B cell (primary cell): Measurements from ENCODE around the gene SLC25A34. TPM values are rescaled to one million over a fixed set of nuclear protein-coding genes. Genes with fewer than 3 reads are reported as not detected.

Experiments used
- ATAC-seq: fragments of 200-7000 bp; cut with Tn5 transposase; one replicate; pipeline ENCODE4 v1.10.0; 2021; ENCODE audit warnings: low read depth, mild to moderate bottlenecking, moderate number of reproducible peaks, moderate library complexity
- CTCF ChIA-PET: fragments of 350-600 bp; sonication (Branson Sonifier 250); formaldehyde crosslinking; loops from one replicate; lab custom pipeline; 2021; ENCODE audit warnings: antibody characterized with exemption, inconsistent platforms; lab: Charles Lee
- POLR2A ChIA-PET: fragments of 350-600 bp; sonication (Branson Sonifier 250); formaldehyde crosslinking; loops from one replicate; lab custom pipeline; 2021; ENCODE audit warnings: antibody characterized with exemption; lab: Charles Lee
- DNase-seq: peaks from one replicate; pipeline ENCODE4 v3.0.0; 2013
- H2AFZ ChIP-seq: 2 replicates; pipeline ENCODE4 v1.6.1; 2012; ENCODE audit warnings: mild to moderate bottlenecking, low read depth, low read length; ENCODE audit not compliant: insufficient read depth, poor library complexity, severe bottlenecking
- H3K27ac ChIP-seq, 2 donors: 1 replicate in 1 of 2; 2 replicates in 1 of 2; pipeline ENCODE4 v1.5.1; 2012 to 2013; ENCODE audit warnings: low read length in 2 of 2, mild to moderate bottlenecking in 2 of 2, moderate library complexity in 1 of 2
- H3K27me3 ChIP-seq, 4 experiments: fragments of 200-600 bp in 1 of 4; sonication (generic) in 1 of 4; replicated peaks in 1 of 4; 1 replicate in 2 of 4; 2 replicates in 2 of 4; pipeline versions ENCODE4 v1.6.1 to v1.7.0; 2013 to 2016; ENCODE audit warnings: low read length in 3 of 4, mild to moderate bottlenecking in 2 of 4, mixed read lengths in 1 of 4, moderate library complexity in 1 of 4; ENCODE audit not compliant: insufficient read depth in 4 of 4, control insufficient read depth in 3 of 4; ENCODE audit errors: control extremely low read depth in 1 of 4
- H3K36me3 ChIP-seq, 2 experiments: replicated peaks in 1 of 2; 1 replicate in 1 of 2; 2 replicates in 1 of 2; pipeline versions ENCODE4 v1.6.1 to v1.7.1; 2013; ENCODE audit warnings: low read length in 1 of 2; ENCODE audit not compliant: insufficient read depth in 2 of 2, control insufficient read depth in 1 of 2; ENCODE audit errors: control extremely low read depth in 1 of 2, extremely low read depth in 1 of 2
- H3K4me1 ChIP-seq, 2 donors: fragments of 200-600 bp in 1 of 2; sonication (generic) in 1 of 2; 1 replicate in 1 of 2; 2 replicates in 1 of 2; pipeline versions ENCODE4 v1.5.1 to v1.6.1; 2013 to 2017; ENCODE audit warnings: low read length in 2 of 2; ENCODE audit not compliant: control insufficient read depth in 2 of 2, insufficient read depth in 2 of 2
- H3K4me2 ChIP-seq: replicated peaks from 2 replicates; pipeline ENCODE3; 2012; ENCODE audit warnings: mild to moderate bottlenecking, low read depth, low read length; ENCODE audit not compliant: poor library complexity, severe bottlenecking
- H3K4me3 ChIP-seq, 5 experiments: fragments of 200-600 bp in 1 of 5; sonication (generic) in 1 of 5; 1 replicate in 3 of 5; 2 replicates in 2 of 5; pipeline versions ENCODE4 v1.5.1 to v1.7.0; 2011 to 2016; ENCODE audit warnings: low read length in 4 of 5, mild to moderate bottlenecking in 4 of 5, low read depth in 2 of 5, control low read depth in 1 of 5, moderate library complexity in 1 of 5; ENCODE audit not compliant: insufficient read depth in 1 of 5; ENCODE audit errors: control extremely low read depth in 1 of 5, extremely low read depth in 1 of 5
- H3K79me2 ChIP-seq: fragments of 200-600 bp; sonication (generic); one replicate; pipeline ENCODE4 v1.6.0; 2016; ENCODE audit warnings: low read length; ENCODE audit not compliant: control insufficient read depth, insufficient read depth
- H3K9ac ChIP-seq: fragments of 200-600 bp; sonication (generic); 2 replicates; pipeline ENCODE4 v1.6.1; 2017; ENCODE audit warnings: mild to moderate bottlenecking, low read length, moderate library complexity
- H3K9me3 ChIP-seq, 3 donors: one replicate each; pipeline versions ENCODE4 v1.6.1 to v1.7.1; 2013; ENCODE audit warnings: low read length in 2 of 3; ENCODE audit not compliant: control insufficient read depth in 2 of 3, insufficient read depth in 1 of 3; ENCODE audit errors: control extremely low read depth in 1 of 3
- H4K20me1 ChIP-seq: 2 replicates; pipeline ENCODE4 v1.6.0; 2012; ENCODE audit warnings: mild to moderate bottlenecking, low read length; ENCODE audit not compliant: insufficient read depth, control insufficient read depth, poor library complexity, severe bottlenecking
- H3K27ac Mint-ChIP-seq: one replicate; pipeline ENCODE4 v1.8.0; 2021; ENCODE audit warnings: mixed read lengths
- H3K27me3 Mint-ChIP-seq: one replicate; pipeline ENCODE4 v1.8.0; 2021; ENCODE audit warnings: mixed read lengths
- H3K4me1 Mint-ChIP-seq: one replicate; pipeline ENCODE4 v1.8.0; 2021; ENCODE audit warnings: mixed read lengths
- H3K4me3 Mint-ChIP-seq: one replicate; pipeline ENCODE4 v1.8.0; 2021; ENCODE audit warnings: mixed read lengths
- H3K9me3 Mint-ChIP-seq: one replicate; pipeline ENCODE4 v1.8.0; 2022; ENCODE audit warnings: mixed read lengths; ENCODE audit not compliant: insufficient read depth
- CTCF ChIP-seq: fragments of 200-600 bp; IDR thresholded peaks from one replicate; pipeline ENCODE4 v1.8.0; 2022; ENCODE audit warnings: antibody characterized with exemption, mild to moderate bottlenecking
- EZH2 ChIP-seq: IDR thresholded peaks from 2 replicates; pipeline ENCODE4 v1.6.1; 2012; ENCODE audit warnings: borderline replicate concordance, low read depth, mild to moderate bottlenecking, moderate library complexity, low read length; ENCODE audit not compliant: insufficient read depth, poor library complexity, severe bottlenecking
- WGBS: methylation state at CpG from one replicate; pipeline ENCODE4 v1.1.5; 2013; ENCODE audit warnings: missing lambda C conversion rate; ENCODE audit not compliant: insufficient coverage; 5-methylcytosine and 5-hydroxymethylcytosine counted together
- intact Hi-C: fragments of 100-400 bp; cut with micrococcal nuclease; formaldehyde crosslinking; loops from one replicate; pipeline ENCODE4 v1.10.0; 2022
- polyA plus RNA-seq: library from polyadenylated mRNA; depleted of rRNA; stranded (reverse); fragments of >200 nt; gene quantifications from 2 replicates; pipeline ENCODE4 v1.2.3, GENCODE V29; 2012
- total RNA-seq, 2 donors: library from RNA; stranded (reverse); fragments of 120-200 nt in 1 of 2; gene quantifications; 1 replicate in 1 of 2; 2 replicates in 1 of 2; pipeline versions ENCODE4 v1.2.3 to v1.2.4, GENCODE V29; 2013 to 2022

SLC25A34 gene
- total and polyA plus RNA-seq, 2 donors (not counting 1 experiment from before 2014, with no cell fraction given): 4.6 to 5.4 TPM

GRCh38 chr1:15722836-15723532, 13.1 kb upstream of the SLC25A34 start:
- peak overlapping the region; percentile 67 for H3K27ac Mint-ChIP-seq
- Histone ChIP-seq H3K36me3 (peaks cover 0 to 80% of the 10 kb centered on the region in 2 experiments), H3K4me2 (no peak overlapping the region), H4K20me1 (peaks cover 11% of the 10 kb centered on the region), H3K4me3 (no peak overlapping the region), H3K27me3 (no peaks in the 10 kb centered on the region), H3K9me3 (no peaks in the 10 kb centered on the region), H3K9ac (no peak overlapping the region), H3K79me2 (peaks cover 4% of the 10 kb centered on the region), H2AFZ (no peak overlapping the region), H3K27ac (no peak overlapping the region), H3K4me1 (no peaks in the 10 kb centered on the region)
- TF ChIP-seq EZH2: no peak
- no peak for TF ChIP-seq CTCF
- no peaks in the 10 kb centered on the region for H3K4me1 Mint-ChIP-seq
- H3K27me3 Mint-ChIP-seq: no peaks in the 10 kb centered on the region
- intact Hi-C loops: no loop called here
- no peak overlapping the region for H3K4me3 Mint-ChIP-seq
- 97% methylated on average over 11 of the region's 13 CpGs for WGBS
- H3K9me3 Mint-ChIP-seq: no peaks in the 10 kb centered on the region
- ChIA-PET POLR2A (no interaction called here), CTCF (interaction anchor here (0.7 kb wide), 1 partner anchor 1813 kb away, joined by 3 read pairs; no protein-coding TSS in a partner anchor)
- DNase-seq (no peak), ATAC-seq (no peak)

DNA sequence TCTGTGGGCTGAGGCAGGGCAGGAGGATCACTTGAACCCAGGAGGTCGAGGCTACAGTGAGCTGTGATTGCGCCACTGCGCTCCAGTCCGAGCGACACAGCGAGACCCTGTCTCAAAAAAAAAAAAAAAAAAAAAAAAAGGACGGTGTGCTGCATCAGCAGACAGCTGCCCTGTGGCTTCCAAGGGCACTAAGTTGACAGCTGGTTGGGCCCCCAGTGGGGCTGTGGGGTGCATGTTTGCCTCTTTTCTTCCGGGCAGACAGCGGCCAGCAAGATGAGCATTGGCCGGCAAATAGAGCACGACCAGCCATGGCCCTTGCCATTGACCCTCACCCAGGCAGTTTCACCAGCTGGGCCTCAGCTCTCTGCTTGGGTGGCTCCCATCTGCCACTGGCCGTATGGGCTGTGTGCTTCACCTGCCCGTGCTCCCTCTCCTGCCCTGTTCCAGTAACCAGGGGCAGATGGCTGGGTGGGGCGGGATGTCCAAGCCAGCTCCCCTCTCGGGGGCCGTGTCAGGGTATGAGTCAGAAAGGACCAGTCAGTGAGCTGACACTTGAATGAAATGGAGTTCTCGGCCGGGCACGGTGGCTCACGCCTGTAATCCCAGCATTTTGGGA, 12.3 kb upstream of the SLC25A34 start:
- DNase-seq (no peak), ATAC-seq (no peak)
- no peak overlapping the region for H2AFZ ChIP-seq
- H3K4me2 ChIP-seq: no peak overlapping the region
- peaks cover 11% of the 10 kb centered on the region for H4K20me1 ChIP-seq
- peaks cover 0 to 82% of the 10 kb centered on the region in 2 experiments for H3K36me3 ChIP-seq
- TF ChIP-seq CTCF (no peak), EZH2 (no peak)
- WGBS: 87% methylated on average over 12 of the region's 20 CpGs
- Mint-ChIP-seq H3K27ac (no peak overlapping the region), H3K4me3 (no peak overlapping the region), H3K4me1 (no peaks in the 10 kb centered on the region), H3K27me3 (no peaks in the 10 kb centered on the region), H3K9me3 (no peaks in the 10 kb centered on the region)
- no peak overlapping the region for H3K27ac ChIP-seq
- H3K4me1 ChIP-seq: no peaks in the 10 kb centered on the region
- ChIA-PET POLR2A (interaction anchor here (0.6 to 0.7 kb wide), 2 partner anchors 155 to 266 kb away, joined by 3 to 5 read pairs; no protein-coding TSS in a partner anchor), CTCF (interaction anchor here (0.7 kb wide), 1 partner anchor 1812 kb away, joined by 3 read pairs; no protein-coding TSS in a partner anchor)
- H3K9ac ChIP-seq: no peak overlapping the region
- intact Hi-C loops: no loop called here
- H3K27me3 ChIP-seq: no peaks in the 10 kb centered on the region
- H3K9me3 ChIP-seq: no peaks in the 10 kb centered on the region
- H3K4me3 ChIP-seq: no peak overlapping the region
- H3K79me2 ChIP-seq: peaks cover 4% of the 10 kb centered on the region
